ENCODE results near the gene PANK4. TPM values are rescaled to one million over a fixed set of nuclear protein-coding genes. Genes with fewer than 3 reads are reported as not detected.
"Not testable (repeated sequence)": the region's sequence is repeated elsewhere in the genome, so short reads cannot be mapped to it uniquely, and the experiment has no call there.

Gene PANK4
- total RNA-seq, result 33.5 TPM

DNA sequence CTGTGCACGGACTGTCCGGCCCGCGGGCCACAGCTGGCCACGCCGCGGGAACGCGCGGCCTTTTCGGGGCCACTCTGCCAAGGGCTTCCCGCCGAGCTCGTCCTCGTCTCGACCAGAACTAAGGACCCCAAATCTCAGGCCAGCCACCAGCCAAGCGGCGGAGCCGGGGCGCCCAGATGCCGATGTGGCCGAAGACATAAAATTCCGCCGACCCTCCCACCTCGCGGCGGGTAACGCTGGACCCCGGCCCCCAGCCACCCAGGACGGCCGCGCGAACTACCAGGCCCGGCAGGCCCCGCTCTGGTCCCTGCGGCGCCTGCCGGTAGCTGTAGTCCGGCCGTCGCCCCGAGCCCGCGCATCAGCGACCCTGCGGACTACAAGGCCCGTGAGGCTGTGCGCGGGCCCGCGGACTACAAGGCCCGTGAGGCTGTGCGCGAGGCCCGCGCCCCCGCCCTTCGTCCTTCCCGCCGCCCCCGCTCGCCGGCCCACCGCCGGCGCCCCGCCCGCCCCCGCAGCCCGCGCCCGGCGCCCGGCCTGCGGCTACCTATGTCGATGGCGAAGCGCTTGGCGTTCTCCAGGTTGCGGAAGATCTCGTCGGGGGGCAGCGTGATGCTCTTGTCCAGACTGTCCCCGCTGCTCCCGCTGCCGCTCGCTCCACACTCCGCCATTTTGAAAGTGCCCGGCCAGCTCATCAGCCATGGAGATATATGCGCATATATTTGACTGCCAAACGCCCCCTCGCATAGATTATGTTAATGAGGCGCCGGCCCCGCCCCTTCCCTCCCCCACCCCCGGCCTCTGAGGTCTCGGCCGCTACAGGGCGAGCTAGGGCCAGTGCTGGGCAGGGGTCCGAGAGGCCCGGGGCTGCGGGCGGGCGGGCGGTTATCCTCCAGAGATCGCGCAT is at the start of gene PANK4:
PANK4 (minus strand) TSS at position 677 of the 904 bp plus-strand sequence; CDS start at position 668, 9 bp downstream.
- peak within 1 kb of the TSS; percentile 71 for H3K4me3 ChIP-seq (ENCODE audit: low read length)
- H3K9me3 ChIP-seq (ENCODE audit: low read depth, low read length), result no peaks in the 10 kb centered on the region
- peaks cover 19% of the 10 kb centered on the region for H3K27me3 ChIP-seq (ENCODE audit: insufficient read depth, low read length)
- H3K4me1 ChIP-seq (ENCODE audit: insufficient read depth, low read length), result peaks cover 51% of the 10 kb centered on the region

DNA sequence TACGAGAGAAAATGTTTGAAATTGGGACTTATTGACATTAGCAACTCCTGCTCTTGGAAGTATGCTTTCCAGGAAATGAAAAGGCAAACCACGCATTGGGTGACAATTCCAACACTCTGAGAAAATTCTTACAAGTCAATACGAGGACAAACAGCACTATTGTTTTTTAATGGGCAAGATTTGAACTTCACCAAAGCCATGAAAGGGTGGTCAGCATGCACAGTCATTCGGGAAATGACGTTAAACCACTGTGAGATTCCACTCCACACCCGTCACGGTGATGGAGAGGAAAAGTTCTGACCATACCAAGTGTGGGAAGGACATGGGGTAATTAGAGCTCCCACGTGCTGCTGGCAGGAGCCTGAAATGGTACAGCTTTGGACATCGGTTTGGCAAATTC is 48.0 kb upstream of the PANK4 start:
- Histone ChIP-seq H3K27me3 (ENCODE audit: insufficient read depth, low read length) (no peaks in the 10 kb centered on the region), H3K9me3 (ENCODE audit: low read depth, low read length) (no peaks in the 10 kb centered on the region), H3K4me1 (ENCODE audit: insufficient read depth, low read length) (peaks cover 40% of the 10 kb centered on the region), H3K4me3 (ENCODE audit: low read length) (no peak overlapping the region)

DNA sequence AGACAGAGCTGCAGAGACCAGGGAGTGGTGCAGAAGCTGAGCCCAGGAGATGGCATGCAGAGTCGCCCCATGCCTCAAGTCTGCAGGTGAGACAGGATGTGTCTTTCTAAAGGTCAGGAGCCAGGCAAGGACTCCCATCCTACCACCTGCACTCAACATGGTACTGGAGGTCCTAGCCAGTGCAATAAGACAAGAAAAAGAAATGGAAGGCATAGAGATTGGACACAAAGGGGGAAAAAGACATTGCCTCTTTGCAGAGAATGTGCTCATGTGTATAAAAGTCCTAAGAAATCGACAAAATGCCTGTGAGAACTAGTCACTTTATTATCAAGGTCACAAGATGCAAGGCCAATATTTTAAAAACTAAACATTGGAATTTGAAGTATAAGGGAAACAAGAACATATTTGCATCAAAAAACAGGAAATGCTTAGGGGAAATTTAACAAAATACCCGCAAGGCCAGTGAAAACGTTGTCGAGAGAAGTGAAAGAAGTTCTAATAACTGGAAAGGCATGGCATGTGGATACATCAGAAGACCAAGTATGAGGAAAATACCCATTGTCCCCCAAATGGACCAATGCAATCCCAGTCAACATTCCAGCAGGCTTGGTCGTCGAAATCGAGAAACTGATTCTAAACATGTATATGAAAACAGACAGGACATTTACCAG is 47.0 kb upstream of the PANK4 start:
- H3K27me3 ChIP-seq (ENCODE audit: insufficient read depth, low read length), result no peaks in the 10 kb centered on the region

DNA sequence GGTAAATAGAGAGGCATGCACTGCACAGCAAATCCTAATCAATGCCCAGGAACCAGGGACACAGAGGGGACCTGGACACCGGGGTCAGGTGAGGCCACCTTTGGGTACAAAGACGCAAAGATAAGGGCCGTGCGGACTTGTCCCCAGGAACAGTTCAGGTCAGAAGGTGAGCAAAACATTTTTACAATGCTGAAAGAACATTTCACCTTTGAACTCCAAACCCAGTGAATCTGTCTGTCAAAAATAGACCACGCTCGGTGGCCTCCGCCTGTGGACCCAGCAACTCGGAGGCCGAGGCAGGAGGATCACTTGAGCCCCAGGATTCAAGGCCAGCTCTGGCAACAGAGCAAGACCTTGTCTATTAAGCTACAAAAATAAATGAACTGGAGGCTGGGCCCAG is 45.0 kb upstream of the PANK4 start:
- Histone ChIP-seq H3K27me3 (ENCODE audit: insufficient read depth, low read length) (no peaks in the 10 kb centered on the region), H3K4me3 (ENCODE audit: low read length) (no peak overlapping the region), H3K4me1 (ENCODE audit: insufficient read depth, low read length) (peaks cover 10% of the 10 kb centered on the region), H3K9me3 (ENCODE audit: low read depth, low read length) (no peaks in the 10 kb centered on the region)

More for the DNA sequence above, 47.0 kb upstream of the PANK4 start:
- peaks cover 30% of the 10 kb centered on the region for H3K4me1 ChIP-seq (ENCODE audit: insufficient read depth, low read length)
- H3K9me3 ChIP-seq (ENCODE audit: low read depth, low read length), result no peaks in the 10 kb centered on the region
- H3K4me3 ChIP-seq (ENCODE audit: low read length), result no peak overlapping the region

DNA sequence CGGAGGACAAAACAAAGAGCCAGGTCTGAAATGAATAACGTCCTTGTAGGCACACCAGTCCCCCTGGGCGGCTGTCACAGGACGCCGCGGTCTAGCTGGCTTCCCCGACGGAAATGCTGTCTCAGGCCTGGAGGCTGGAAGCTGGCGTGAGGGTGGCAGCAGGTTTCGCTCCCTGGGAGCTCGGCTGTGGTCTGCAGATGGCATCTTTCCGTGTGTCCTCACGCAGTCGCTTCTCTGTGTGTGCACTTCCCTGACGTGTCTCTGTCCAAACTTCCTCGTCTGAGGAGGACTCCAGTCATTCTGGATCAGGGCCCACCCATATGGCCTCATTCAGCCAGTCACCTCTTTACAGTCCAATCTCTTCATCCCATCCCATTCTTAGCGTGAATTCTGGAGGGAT is 43.9 kb upstream of the PANK4 start:
- no peak overlapping the region for H3K4me3 ChIP-seq (ENCODE audit: low read length)
- H3K27me3 ChIP-seq (ENCODE audit: insufficient read depth, low read length), result no peaks in the 10 kb centered on the region
- H3K4me1 ChIP-seq (ENCODE audit: insufficient read depth, low read length), result no peaks in the 10 kb centered on the region
- H3K9me3 ChIP-seq (ENCODE audit: low read depth, low read length), result no peaks in the 10 kb centered on the region

DNA sequence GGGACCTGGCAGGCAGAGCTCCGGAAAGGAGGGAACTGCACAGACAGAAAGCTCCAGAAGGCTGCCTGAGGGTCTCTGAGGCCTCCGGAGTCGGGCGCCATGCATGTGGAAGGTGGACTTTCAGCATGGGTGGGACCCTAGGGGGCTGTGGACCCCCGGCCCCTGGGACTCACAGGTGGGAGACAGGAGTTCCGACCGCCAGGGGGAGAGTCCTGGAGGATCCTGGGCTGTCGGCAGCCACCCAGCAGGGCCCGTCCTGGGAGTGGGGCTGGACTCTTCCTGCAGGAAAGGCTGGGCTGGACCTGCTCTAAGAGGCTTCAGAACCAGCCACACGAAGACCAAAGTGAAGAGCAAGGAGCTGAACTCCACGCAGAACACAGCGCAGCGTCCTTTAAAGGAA is 43.3 kb upstream of the PANK4 start:
- not testable (repeated sequence) for H3K27me3 ChIP-seq (ENCODE audit: insufficient read depth, low read length); H3K9me3 ChIP-seq (ENCODE audit: low read depth, low read length); H3K4me1 ChIP-seq (ENCODE audit: insufficient read depth, low read length); H3K4me3 ChIP-seq (ENCODE audit: low read length)

DNA sequence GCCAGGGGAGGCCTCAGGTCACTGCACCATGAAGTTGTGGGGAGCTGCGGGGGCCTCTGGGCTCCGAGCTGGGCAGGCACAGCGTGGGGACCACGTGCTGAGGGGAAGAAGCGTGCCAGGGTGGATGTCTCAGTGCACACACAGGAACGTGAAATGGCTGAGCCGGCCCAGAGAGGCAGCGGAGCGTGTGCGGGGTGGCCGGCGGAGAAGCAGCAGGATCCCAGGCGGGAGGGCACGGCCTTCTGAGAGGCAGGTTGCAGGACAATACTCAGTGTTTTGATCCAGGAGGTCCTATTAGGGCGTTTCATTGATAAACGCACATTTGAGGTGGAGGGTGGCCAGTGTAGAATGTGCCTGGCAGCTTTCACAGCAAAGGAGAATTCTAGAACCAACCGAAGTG is 42.7 kb upstream of the PANK4 start:
- Histone ChIP-seq H3K4me3 (ENCODE audit: low read length) (no peak overlapping the region), H3K4me1 (ENCODE audit: insufficient read depth, low read length) (no peaks in the 10 kb centered on the region), H3K27me3 (ENCODE audit: insufficient read depth, low read length) (no peaks in the 10 kb centered on the region), H3K9me3 (ENCODE audit: low read depth, low read length) (no peaks in the 10 kb centered on the region)

DNA sequence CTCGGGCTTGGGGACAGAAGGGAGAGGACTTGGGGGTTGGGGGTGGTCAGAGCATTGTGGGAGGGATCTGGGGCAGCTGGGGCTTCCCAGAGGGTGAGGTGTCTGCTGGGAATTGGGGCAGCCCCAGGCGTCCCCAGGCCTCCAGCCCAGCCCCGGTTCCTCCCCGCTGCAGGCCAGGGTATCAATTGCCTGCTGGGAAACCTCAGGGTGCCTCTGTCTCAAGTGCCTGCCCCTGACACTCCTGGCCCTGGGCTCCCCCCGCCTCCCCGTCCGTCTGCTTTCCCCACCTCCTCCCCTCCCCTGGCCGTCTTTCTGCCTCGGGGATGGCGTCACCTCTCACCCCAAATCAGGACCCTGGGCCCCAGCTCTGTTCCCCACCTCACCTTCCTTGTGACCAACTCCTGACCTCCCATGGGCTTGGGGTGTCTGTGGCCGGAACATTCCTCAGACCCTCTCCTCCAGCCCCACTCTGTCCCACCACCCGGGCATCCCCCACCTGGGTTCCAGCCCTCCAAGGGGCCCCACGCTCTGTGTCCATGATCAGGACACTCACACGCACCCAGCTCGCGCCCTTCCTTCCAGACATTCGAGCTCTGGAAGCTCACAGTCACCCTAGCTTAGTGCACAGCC is 41.9 kb upstream of the PANK4 start:
- H3K4me3 ChIP-seq (ENCODE audit: low read length); H3K9me3 ChIP-seq (ENCODE audit: low read depth, low read length); H3K4me1 ChIP-seq (ENCODE audit: insufficient read depth, low read length); H3K27me3 ChIP-seq (ENCODE audit: insufficient read depth, low read length): not testable (repeated sequence)

DNA sequence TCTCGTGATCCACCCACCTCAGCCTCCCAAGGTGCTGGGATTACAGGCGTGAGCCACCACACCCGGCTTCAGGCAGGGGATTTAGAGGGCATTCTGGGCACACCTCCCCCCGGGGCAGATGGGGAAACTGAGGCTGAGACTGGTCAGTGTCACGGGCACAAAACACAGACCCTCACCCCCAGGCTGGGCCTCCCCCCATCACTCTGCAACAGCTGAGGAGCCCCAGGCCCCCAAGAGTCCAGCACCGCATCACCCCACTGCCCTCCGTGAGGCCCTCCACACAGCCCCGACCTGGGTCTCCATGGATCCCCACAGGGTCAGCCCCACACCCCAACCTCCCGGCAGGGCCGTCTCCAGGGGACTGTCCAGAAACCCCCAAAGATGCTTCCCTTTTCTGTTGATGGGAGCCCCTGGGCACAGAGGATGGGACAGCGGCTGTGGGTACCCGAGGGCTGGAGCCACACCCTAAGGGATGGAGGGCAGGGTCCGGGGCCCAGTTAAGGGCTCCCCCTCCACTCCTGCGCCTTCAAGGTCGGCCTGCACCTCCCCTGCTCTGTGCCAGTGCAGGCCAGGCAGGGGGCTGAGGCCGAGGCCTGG is 40.8 kb upstream of the PANK4 start:
- no peaks in the 10 kb centered on the region for H3K27me3 ChIP-seq (ENCODE audit: insufficient read depth, low read length)
- no peaks in the 10 kb centered on the region for H3K9me3 ChIP-seq (ENCODE audit: low read depth, low read length)
- H3K4me3 ChIP-seq (ENCODE audit: low read length), result no peak overlapping the region
- H3K4me1 ChIP-seq (ENCODE audit: insufficient read depth, low read length), result no peaks in the 10 kb centered on the region

DNA sequence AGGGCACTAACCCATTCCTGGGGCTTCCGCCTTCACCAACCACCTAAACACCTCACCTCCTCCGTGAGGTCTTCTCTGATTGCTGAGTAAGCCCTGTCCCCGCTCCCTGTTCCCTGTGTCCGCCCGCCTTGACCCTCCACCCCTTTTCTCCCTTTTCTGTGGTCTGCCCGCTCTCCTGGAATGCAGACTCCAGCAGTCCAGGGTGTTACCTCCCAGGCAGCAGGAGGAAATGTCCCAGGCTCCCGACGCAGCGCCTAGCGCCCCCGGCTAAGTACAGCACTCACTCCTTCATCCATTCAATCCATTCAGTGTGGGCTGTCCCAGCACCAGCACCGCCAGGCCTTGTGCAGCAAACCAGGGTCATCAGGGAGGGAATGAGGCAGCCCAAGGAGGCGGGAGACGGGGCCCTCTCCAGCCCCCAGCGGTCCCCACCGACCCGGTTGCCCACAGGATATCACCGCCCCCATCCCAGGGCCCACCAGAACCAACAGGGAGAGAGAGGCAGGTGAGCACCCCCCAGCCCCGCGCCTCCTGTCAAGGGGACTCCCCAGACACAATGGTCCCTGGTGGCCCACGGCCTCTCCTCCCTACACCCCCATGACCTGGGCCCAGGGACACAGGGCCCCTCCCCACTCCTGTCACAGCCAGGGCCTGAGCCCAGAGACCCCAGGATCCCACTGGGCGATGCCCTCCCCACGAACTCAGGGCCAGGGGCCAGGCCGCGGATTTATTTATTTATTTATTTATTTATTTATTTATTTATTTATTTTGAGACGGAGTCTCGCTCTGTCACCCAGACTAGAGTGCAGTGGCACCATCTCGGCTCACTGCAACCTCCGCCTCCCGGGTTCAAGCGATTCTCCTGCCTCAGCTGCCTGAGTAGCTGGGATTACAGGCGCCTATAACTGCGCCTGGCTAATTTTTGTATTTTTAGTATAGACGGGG is 40.0 kb upstream of the PANK4 start:
- H3K9me3 ChIP-seq (ENCODE audit: low read depth, low read length), result no peaks in the 10 kb centered on the region
- H3K4me1 ChIP-seq (ENCODE audit: insufficient read depth, low read length), result no peaks in the 10 kb centered on the region
- no peaks in the 10 kb centered on the region for H3K27me3 ChIP-seq (ENCODE audit: insufficient read depth, low read length)
- H3K4me3 ChIP-seq (ENCODE audit: low read length), result no peak overlapping the region

DNA sequence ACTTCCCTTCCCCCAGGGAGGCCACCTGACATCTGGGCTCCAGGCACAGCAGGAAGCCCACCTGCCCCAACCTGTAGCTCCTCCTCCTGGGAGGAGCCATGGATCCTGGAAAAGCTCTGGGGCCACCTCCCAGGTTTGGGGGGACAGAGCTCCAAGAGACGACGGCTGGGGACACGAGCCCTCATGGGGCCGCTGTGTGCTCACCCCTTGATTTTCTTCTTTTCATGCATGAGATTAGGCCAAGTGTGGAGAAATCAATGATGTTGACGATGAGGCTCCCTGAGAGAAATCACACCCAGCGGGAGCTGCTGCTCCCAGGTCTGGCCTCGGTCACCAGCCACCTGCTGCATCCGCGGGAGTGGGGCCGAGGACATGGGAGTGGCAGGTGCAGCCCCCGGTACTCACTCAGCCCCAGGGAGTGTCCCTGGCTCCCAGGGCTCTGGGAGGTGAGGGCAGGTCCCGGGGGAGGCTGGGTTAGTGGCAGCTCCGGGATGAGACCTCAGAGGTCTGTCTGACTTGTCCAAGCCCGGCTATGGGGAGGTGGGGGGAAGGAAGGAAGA is 38.5 kb upstream of the PANK4 start:
- Histone ChIP-seq H3K9me3 (ENCODE audit: low read depth, low read length) (no peaks in the 10 kb centered on the region), H3K4me1 (ENCODE audit: insufficient read depth, low read length) (no peaks in the 10 kb centered on the region), H3K4me3 (ENCODE audit: low read length) (no peak overlapping the region), H3K27me3 (ENCODE audit: insufficient read depth, low read length) (no peaks in the 10 kb centered on the region)

DNA sequence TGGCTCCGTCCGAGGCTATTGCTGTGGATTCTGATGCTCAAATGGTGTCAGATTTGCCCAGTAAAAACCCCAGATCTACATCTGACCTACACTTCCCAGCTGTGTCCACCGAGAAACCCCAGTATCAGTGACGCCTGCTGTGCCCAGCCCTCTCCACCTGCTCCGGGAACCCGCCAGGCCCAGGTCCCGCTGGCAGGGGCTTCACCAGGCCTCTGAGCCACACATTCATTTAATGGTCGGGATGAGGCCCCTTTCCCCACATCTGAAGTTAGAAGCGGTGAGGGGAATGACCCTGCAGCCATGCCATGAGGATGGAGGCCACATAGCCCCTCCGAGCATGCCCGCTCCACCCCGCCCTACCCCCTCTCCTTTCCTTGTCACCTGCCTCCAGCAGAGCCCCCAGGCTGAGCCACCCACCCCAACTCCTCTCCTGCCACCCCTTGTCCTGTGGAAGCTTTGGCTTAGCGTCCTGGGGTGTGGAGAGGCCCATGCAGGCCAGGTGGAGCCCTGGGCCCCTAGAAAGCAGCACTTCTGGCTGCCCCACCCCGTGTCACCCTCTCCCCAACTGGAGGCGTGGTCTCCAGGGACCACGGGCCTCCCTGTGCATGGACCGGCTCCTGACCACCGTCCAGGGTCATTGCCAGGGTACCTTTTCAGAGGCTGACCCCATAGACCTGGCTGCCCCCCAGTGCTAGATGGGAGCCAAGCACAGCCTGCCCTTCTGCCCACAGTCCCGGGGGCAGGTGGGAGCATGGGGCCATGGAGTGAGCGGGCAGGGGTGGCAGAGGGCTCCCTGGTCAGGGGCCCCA is 37.8 kb upstream of the PANK4 start:
- no peaks in the 10 kb centered on the region for H3K9me3 ChIP-seq (ENCODE audit: low read depth, low read length)
- no peaks in the 10 kb centered on the region for H3K4me1 ChIP-seq (ENCODE audit: insufficient read depth, low read length)
- no peaks in the 10 kb centered on the region for H3K27me3 ChIP-seq (ENCODE audit: insufficient read depth, low read length)
- no peak overlapping the region for H3K4me3 ChIP-seq (ENCODE audit: low read length)

DNA sequence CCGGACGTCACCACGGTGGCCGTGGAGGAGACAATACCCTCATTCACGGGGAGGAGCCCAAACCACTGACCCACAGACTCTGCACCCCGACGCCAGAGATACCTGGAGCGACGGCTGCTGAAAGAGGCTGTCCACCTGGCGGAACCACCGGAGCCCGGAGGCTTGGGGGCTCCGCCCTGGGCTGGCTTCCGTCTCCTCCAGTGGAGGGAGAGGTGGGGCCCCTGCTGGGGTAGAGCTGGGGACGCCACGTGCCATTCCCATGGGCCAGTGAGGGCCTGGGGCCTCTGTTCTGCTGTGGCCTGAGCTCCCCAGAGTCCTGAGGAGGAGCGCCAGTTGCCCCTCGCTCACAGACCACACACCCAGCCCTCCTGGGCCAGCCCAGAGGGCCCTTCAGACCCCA is 36.8 kb upstream of the PANK4 start:
- H3K4me1 ChIP-seq (ENCODE audit: insufficient read depth, low read length), result peaks cover 8% of the 10 kb centered on the region

More for the DNA sequence above, 36.8 kb upstream of the PANK4 start:
- no peak overlapping the region for H3K4me3 ChIP-seq (ENCODE audit: low read length)
- no peaks in the 10 kb centered on the region for H3K9me3 ChIP-seq (ENCODE audit: low read depth, low read length)
- no peaks in the 10 kb centered on the region for H3K27me3 ChIP-seq (ENCODE audit: insufficient read depth, low read length)
